BLaER1 (cell line): ENCODE measurements around the gene TRMT61A.
"Not testable (repeated sequence)": the region's sequence is repeated elsewhere in the genome, so short reads cannot be mapped to it uniquely, and the experiment has no call there.

Source experiments
- H3K27ac ChIP-seq: shearing (Covaris generic); formaldehyde crosslinking; 2 replicates; pipeline ENCODE4 v1.8.1; 2022
- H3K27me3 ChIP-seq: shearing (Covaris generic); formaldehyde crosslinking; 2 replicates; pipeline ENCODE4 v1.8.1; 2022
- H3K36me3 ChIP-seq: shearing (Covaris generic); formaldehyde crosslinking; 2 replicates; pipeline ENCODE4 v1.8.1; 2022
- H3K4me1 ChIP-seq: shearing (Covaris generic); formaldehyde crosslinking; 2 replicates; pipeline ENCODE4 v1.8.1; 2022
- H3K4me2 ChIP-seq: shearing (Covaris generic); formaldehyde crosslinking; 2 replicates; pipeline ENCODE4 v1.8.1; 2022
- H3K4me3 ChIP-seq: shearing (Covaris generic); formaldehyde crosslinking; 2 replicates; pipeline ENCODE4 v1.8.1; 2022
- H3K9ac ChIP-seq: shearing (Covaris generic); formaldehyde crosslinking; 2 replicates; pipeline ENCODE4 v1.8.1; 2022
- H3K9me3 ChIP-seq: shearing (Covaris generic); formaldehyde crosslinking; 2 replicates; pipeline ENCODE4 v1.8.1; 2022
- H4K20me1 ChIP-seq: shearing (Covaris generic); formaldehyde crosslinking; 2 replicates; pipeline ENCODE4 v1.8.1; 2022
- Cebpa-rat ChIP-seq: shearing (Covaris generic); IDR thresholded peaks from 2 replicates; pipeline ENCODE4 v1.8.1; 2022

The TRMT61A gene

DNA sequence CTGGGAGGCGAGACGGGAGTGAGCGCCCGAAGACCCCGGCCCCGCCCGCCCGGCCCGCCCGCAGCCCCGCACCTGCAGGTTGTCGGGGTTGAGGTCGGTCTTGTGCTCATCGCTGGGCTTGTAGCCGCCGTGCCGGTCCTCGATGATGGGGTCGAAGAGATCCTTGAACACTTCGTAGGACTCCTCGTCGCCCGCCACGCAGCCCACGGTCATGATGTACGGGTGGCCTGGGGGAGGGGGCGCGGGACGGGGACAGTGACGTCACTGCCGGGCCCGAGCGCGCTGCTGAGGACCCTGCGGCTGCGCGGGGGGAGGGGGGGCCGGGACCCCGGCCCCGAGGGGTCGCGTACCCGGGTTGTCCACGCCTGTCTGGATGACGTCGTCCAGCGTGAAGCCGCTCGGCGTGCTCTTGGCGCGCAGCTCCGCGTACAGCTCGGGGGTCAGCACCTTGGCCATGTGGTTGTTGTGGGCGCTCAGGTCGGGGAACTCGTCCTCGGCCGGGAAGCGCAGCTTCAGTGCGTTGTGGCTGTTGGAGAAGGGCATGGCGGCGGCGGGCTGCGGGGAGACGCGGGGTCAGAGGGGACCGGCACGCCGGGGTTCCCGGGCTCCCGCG lies 6.9 kb upstream of the TRMT61A start:
- Histone ChIP-seq H3K36me3 (no peaks in the 10 kb centered on the region), H3K9me3 (no peaks in the 10 kb centered on the region), H3K4me1 (peaks cover 66% of the 10 kb centered on the region), H3K4me3 (peak overlapping the region; percentile 72), H3K27ac (no peak overlapping the region), H3K27me3 (peaks cover 49% of the 10 kb centered on the region), H3K9ac (peak overlapping the region; percentile 71; the same call in 1 of the 2 replicates), H4K20me1 (peaks cover 12% of the 10 kb centered on the region), H3K4me2 (peak overlapping the region; percentile 83)
- no peak for TF ChIP-seq Cebpa-rat

GRCh38 chr14:103522649-103523574 lies 6.1 kb upstream of the TRMT61A start, which contains the start of gene CKB:
TSS of gene CKB (minus strand) at chr14:103522830. CDS start at chr14:103522493, 337 bp downstream.
- no peak for TF ChIP-seq Cebpa-rat
- Histone ChIP-seq H3K27ac (peak within 1 kb of the TSS; percentile 65; the same call in 1 of the 2 replicates), H3K27me3 (peaks cover 49% of the 10 kb centered on the region), H3K9ac (peak within 1 kb of the TSS; percentile 71), H3K4me1 (peaks cover 70% of the 10 kb centered on the region), H4K20me1 (peaks cover 12% of the 10 kb centered on the region), H3K4me2 (peak within 1 kb of the TSS; percentile 83), H3K4me3 (peak within 1 kb of the TSS; percentile 72), H3K36me3 (no peaks in the 10 kb centered on the region), H3K9me3 (no peaks in the 10 kb centered on the region)

DNA sequence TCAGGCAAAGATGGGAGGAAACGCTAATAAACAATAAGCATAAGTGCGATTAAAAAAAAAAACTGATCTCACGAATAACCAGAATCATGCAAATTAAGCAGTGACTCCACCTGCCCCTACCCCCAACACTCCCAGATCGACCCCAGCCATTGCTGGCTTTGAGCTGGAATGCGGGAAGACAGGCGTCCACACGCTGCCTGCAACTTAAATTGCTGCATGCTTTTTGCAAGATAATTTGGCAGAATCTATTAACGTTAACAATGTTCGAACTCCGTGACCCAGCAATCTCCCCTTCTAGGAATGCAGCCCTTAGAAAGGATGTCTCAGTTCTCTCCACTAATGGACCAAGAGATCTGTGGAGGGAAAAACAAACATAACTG lies 5.4 kb upstream of the TRMT61A start:
- 0 out of 2 replicates have a peak overlapping the region, but pooled peaks have one; percentile 83 for H3K4me2 ChIP-seq
- peaks cover 49% of the 10 kb centered on the region for H3K27me3 ChIP-seq
- H3K36me3 ChIP-seq: no peaks in the 10 kb centered on the region

GRCh38 chr14:103524002-103524935 lies 4.7 kb upstream of the TRMT61A start:
- H3K9ac ChIP-seq: no peak overlapping the region
- peaks cover 49% of the 10 kb centered on the region for H3K27me3 ChIP-seq
- peaks cover 12% of the 10 kb centered on the region for H4K20me1 ChIP-seq
- no peaks in the 10 kb centered on the region for H3K36me3 ChIP-seq
- no peak overlapping the region for H3K4me3 ChIP-seq
- H3K4me2 ChIP-seq: 0 out of 2 replicates have a peak overlapping the region, but pooled peaks have one; percentile 5
- TF ChIP-seq Cebpa-rat: no peak
- peaks cover 66% of the 10 kb centered on the region for H3K4me1 ChIP-seq
- H3K9me3 ChIP-seq: no peaks in the 10 kb centered on the region
- no peak overlapping the region for H3K27ac ChIP-seq

More for the DNA sequence above, 5.4 kb upstream of the TRMT61A start:
- no peaks in the 10 kb centered on the region for H3K9me3 ChIP-seq
- H3K27ac ChIP-seq: no peak overlapping the region
- H3K9ac ChIP-seq: no peak overlapping the region
- TF ChIP-seq Cebpa-rat: no peak
- H3K4me3 ChIP-seq: no peak overlapping the region
- peaks cover 70% of the 10 kb centered on the region for H3K4me1 ChIP-seq
- H4K20me1 ChIP-seq: peaks cover 12% of the 10 kb centered on the region

DNA sequence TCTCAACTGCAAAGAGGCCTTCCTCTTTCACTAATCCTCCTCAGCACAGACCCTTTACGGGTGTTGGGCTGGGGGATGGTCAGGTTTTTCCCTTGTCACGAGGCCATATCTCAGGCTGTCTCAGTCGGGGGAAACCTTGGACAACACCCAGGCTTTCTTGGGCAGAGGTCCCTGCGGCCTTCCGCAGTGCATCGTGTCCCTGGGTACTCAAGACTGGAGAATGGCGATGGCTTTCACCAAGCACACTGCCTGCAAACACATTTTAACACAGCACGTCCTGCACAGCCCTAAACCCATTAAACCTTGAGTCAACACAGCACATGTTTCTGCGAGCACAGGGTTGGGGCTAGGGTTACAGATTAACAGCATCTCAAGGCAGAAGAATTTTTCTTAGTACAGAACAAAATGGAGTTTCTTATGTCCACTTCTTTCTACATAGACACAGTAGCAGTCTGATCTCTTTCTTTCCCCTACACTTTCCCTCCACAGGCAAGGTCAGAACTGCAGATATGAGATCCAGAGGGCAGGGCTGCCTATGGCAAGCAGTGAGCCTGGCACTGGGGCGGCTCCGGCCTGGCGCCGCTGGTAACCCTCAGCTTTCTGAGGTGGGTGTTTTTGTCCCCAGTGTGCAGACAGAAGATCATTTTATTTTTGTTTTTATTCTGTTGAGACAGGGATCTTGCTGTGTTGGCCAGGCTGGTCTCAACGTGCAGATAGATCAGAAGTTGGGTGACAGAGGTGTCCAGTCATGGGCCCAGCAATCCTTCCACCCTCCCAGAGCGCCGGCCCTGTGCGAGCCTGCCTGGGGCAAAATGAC lies 3.4 kb upstream of the TRMT61A start:
- peaks cover 66% of the 10 kb centered on the region for H3K4me1 ChIP-seq
- not testable (repeated sequence) for H3K27ac ChIP-seq, H3K36me3 ChIP-seq, H3K9me3 ChIP-seq, H3K4me3 ChIP-seq
- peaks cover 26% of the 10 kb centered on the region for H4K20me1 ChIP-seq
- H3K27me3 ChIP-seq: peaks cover 47% of the 10 kb centered on the region
- H3K9ac ChIP-seq: 0 out of 2 replicates have a peak overlapping the region, but pooled peaks have one; percentile 3
- peak overlapping the region; percentile 97; the same call in 1 of the 2 replicates for H3K4me2 ChIP-seq

DNA sequence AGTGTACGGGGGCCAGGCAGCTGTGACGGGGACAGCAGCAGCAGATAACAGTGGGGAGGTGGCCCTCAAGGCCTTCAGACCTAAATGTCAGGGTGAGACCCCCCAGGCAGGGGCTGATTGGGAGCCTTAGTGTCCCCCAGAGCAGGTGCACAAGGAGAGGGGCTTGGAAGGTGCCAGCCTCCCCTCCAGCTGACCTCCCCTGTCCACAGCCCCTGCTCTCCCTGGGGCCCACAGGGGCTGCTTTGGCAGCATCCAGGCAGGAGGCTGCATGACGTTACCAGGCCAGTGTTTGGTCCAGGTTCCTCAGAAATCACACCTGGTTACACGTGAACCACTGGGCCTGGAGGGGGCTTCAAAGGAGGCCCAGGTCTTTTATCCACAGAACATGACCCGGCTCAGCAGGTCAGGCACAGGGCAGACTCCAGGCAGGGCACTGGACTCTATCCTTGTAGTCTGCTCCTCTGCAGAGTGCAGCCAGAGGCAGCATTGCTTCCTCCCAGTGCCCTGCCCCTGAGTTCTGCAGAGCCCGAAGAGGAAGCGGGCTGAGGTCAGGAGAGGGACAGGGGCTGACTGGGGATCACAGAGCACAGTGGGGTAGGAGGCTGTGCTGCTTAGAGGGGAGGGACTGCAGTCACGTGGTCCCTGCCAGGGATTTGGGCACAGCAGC lies 2.6 kb upstream of the TRMT61A start:
- H3K9me3 ChIP-seq: no peaks in the 10 kb centered on the region
- H3K4me1 ChIP-seq: peaks cover 70% of the 10 kb centered on the region
- no peak overlapping the region for H3K4me3 ChIP-seq
- peaks cover 33% of the 10 kb centered on the region for H4K20me1 ChIP-seq
- 0 out of 2 replicates have a peak overlapping the region, but pooled peaks have one; percentile 3 for H3K9ac ChIP-seq
- peaks cover 15% of the 10 kb centered on the region for H3K36me3 ChIP-seq
- H3K27ac ChIP-seq: no peak overlapping the region
- peak overlapping the region; percentile 97 for H3K4me2 ChIP-seq
- peaks cover 40% of the 10 kb centered on the region for H3K27me3 ChIP-seq
- TF ChIP-seq Cebpa-rat: no peak

DNA sequence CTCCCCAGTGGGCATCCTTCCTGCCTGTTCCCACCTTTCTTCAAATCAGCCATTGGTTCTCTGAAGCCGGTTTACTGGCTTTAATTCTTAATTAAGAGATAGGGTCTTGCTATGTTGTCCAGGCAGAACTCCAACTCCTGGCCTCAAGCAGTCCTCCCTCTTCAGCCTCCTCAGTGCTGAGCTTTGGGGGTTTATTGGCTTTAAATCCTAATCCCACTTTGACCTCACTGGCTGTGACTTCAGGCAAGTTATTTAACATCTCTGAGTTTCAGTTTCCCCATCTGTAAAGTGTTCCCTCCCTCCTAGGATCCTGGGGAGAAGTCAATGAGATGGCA lies 2.1 kb upstream of the TRMT61A start:
- Histone ChIP-seq H4K20me1 (peaks cover 38% of the 10 kb centered on the region), H3K4me1 (peaks cover 74% of the 10 kb centered on the region)

More for the DNA sequence above, 2.1 kb upstream of the TRMT61A start:
- Histone ChIP-seq H3K27me3 (peaks cover 35% of the 10 kb centered on the region), H3K36me3 (peaks cover 20% of the 10 kb centered on the region), H3K4me3 (no peak overlapping the region), H3K9ac (no peak overlapping the region), H3K9me3 (no peaks in the 10 kb centered on the region), H3K27ac (0 out of 2 replicates have a peak overlapping the region, but pooled peaks have one; percentile 93), H3K4me2 (peak overlapping the region; percentile 97)
- TF ChIP-seq Cebpa-rat: no peak
